Uterus (tissue), 4 donors: ENCODE results near the gene RPS16. TPM values are rescaled to one million over a fixed set of nuclear protein-coding genes. Genes with fewer than 3 reads are reported as not detected.

ENCODE experiments used
- DNase-seq, 2 donors: peaks; one replicate each; pipeline ENCODE4 v3.0.0-alpha.2; 2019 to 2020
- H3K27ac ChIP-seq, 2 donors: fragments of 200-600 bp; sonication (generic); 1 replicate in 1 of 2; 2 replicates in 1 of 2; pipeline ENCODE4 v1.5.1; 2016 to 2018
- H3K27me3 ChIP-seq, 2 donors: fragments of 200-600 bp; sonication (generic); one replicate each; pipeline ENCODE4 v1.5.1; 2018 to 2019; ENCODE audit warnings: control low read depth in 1 of 2
- H3K36me3 ChIP-seq, 2 donors: fragments of 200-600 bp; sonication (generic); one replicate each; pipeline ENCODE4 v1.5.1; 2019; ENCODE audit warnings: control low read depth in 1 of 2
- H3K4me1 ChIP-seq, 2 donors: fragments of 200-600 bp; sonication (generic); one replicate each; pipeline ENCODE4 v1.5.1; 2018 to 2019; ENCODE audit warnings: control low read depth in 1 of 2
- H3K4me3 ChIP-seq, 2 donors: fragments of 200-600 bp; sonication (generic); 1 replicate in 1 of 2; 2 replicates in 1 of 2; pipeline ENCODE4 v1.5.1; 2018 to 2019; ENCODE audit warnings: mild to moderate bottlenecking in 1 of 2
- H3K9me3 ChIP-seq, 2 donors: fragments of 200-600 bp; sonication (generic); one replicate each; pipeline ENCODE4 v1.5.1; 2019; ENCODE audit warnings: control low read depth in 1 of 2
- POLR2A ChIP-seq, 2 donors: fragments of 450-650 bp; IDR thresholded peaks; one replicate each; pipeline ENCODE4 v1.6.1; 2016; ENCODE audit warnings: antibody characterized with exemption in 2 of 2, mild to moderate bottlenecking in 1 of 2, moderate library complexity in 1 of 2
- intact Hi-C: fragments of 100-400 bp; cut with DNase I; formaldehyde crosslinking; loops from one replicate; pipeline ENCODE4 v1.15.1; 2023; ENCODE audit warnings: low total_unique reads
- total RNA-seq, 4 donors: library from RNA; depleted of rRNA in 3 of 4; stranded (reverse); fragments of >200 nt in 3 of 4; gene quantifications; one replicate each; pipeline versions ENCODE4 v1.1.0 to v1.2.4, GENCODE V29; 2014 to 2023
- TF ChIP-seq, protein P1 (sequence below), 4 experiments: fragments of 200-600 bp in 2 of 4; fragments of 450-650 bp in 2 of 4; sonication (generic) in 2 of 4; IDR thresholded peaks; one replicate each; pipeline ENCODE4 v1.5.1; 2016 to 2019; ENCODE audit warnings: antibody characterized with exemption in 4 of 4, mild to moderate bottlenecking in 2 of 4, moderate library complexity in 1 of 4
- donor health status: DM: yes; HTN: yes; CAD: no.

RPS16 gene
- total RNA-seq, 4 donors from 2014 or later: 50.5 to 6,434 (median 2,757) TPM

DNA sequence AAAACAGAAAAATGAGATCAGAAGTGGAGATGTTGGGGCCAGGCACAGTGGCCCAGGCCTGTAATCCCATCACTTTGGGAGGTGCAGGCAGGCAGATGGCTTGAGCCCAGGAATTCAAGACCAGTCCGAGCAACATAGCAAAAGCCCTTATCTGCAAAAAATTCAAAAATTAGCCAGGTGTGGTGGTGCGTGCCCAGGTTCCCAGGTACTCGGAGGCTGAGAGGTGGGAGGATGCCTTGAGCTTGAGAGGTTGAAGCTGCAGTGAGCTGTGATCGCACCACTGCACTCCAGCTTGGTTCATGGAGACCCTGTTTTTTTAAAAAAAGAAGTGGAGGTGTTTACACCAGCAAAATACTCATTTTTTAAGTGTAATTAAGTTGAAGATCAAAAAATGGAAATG lies 35.7 kb downstream of the RPS16 start:
- intact Hi-C loops: no loop called here
- no peaks in the 10 kb centered on the region for H3K9me3 ChIP-seq
- DNase-seq: no peak
- no peaks in the 10 kb centered on the region for H3K27me3 ChIP-seq
- TF ChIP-seq, protein P1, sequence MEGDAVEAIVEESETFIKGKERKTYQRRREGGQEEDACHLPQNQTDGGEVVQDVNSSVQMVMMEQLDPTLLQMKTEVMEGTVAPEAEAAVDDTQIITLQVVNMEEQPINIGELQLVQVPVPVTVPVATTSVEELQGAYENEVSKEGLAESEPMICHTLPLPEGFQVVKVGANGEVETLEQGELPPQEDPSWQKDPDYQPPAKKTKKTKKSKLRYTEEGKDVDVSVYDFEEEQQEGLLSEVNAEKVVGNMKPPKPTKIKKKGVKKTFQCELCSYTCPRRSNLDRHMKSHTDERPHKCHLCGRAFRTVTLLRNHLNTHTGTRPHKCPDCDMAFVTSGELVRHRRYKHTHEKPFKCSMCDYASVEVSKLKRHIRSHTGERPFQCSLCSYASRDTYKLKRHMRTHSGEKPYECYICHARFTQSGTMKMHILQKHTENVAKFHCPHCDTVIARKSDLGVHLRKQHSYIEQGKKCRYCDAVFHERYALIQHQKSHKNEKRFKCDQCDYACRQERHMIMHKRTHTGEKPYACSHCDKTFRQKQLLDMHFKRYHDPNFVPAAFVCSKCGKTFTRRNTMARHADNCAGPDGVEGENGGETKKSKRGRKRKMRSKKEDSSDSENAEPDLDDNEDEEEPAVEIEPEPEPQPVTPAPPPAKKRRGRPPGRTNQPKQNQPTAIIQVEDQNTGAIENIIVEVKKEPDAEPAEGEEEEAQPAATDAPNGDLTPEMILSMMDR (IDR thresholded peaks at IDR 0.05): no peak
- no peak for TF ChIP-seq POLR2A (IDR thresholded peaks at IDR 0.05)
- H3K4me1 ChIP-seq: peaks cover 10 to 20% of the 10 kb centered on the region in 2 donors
- H3K27ac ChIP-seq: peak overlapping the region in 1 of 2 donors; percentile 99
- no peaks in the 10 kb centered on the region for H3K36me3 ChIP-seq
- H3K4me3 ChIP-seq: no peak overlapping the region

DNA sequence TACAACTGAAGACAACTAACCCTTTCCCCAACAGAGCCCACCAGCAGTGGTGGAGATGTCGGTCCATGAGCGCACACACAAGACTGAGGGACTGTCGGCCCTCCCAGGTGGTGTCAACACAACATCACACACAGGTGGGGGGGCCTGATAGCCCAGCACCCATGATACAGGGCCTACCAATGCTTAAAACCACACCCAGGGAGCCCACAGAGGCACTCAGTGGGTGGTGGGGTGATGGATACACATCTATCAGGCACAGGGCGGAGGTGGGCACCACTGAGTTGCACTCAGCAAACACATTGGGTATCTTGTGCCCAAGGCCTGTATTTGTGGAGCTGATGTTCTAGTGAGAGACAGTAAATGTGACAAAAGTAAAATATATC lies 36.1 kb downstream of the RPS16 start:
- H3K4me3 ChIP-seq: no peak overlapping the region
- H3K9me3 ChIP-seq: no peaks in the 10 kb centered on the region
- H3K27me3 ChIP-seq: no peaks in the 10 kb centered on the region
- peaks cover 7 to 20% of the 10 kb centered on the region in 2 donors for H3K4me1 ChIP-seq
- no peak for TF ChIP-seq POLR2A (IDR thresholded peaks at IDR 0.05)
- TF ChIP-seq, protein P1 (IDR thresholded peaks at IDR 0.05): no peak
- no peaks in the 10 kb centered on the region for H3K36me3 ChIP-seq
- no peak for DNase-seq
- intact Hi-C loops: no loop called here
- peak overlapping the region in 1 of 2 donors; percentile 99 for H3K27ac ChIP-seq

DNA sequence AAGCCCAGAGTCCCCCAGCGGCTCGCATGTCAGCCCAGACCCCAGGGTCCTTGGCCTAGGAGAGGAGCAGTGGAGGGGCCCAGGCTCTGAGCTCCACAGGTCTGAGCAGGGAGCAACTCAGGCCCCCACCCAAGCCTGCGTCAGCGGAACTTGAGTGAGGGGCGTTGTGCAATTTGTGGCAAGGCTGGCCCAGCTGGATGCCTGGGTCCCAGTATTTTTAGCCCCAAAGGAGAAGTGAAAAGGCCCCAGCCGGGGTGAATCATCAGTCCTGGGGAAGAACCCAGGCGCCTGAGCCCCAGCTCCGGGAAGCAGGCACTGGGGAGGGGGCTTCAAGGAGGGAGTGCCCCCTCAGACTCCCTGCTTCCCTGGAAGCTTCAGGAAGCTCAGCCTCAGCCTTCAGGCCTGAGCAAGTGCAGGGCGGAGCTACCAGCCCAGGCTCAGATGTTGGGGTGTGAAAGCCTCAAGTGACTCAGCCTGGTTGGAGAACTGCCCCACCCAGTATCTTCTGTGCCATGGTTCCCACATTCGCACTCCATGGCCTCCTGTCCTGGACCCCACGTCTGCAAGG lies 37.4 kb downstream of the RPS16 start:
- Histone ChIP-seq H3K4me3 (no peak overlapping the region), H3K9me3 (no peaks in the 10 kb centered on the region), H3K36me3 (no peaks in the 10 kb centered on the region), H3K27me3 (no peaks in the 10 kb centered on the region), H3K27ac (peak overlapping the region; percentile 86 to 93), H3K4me1 (peaks cover 7 to 20% of the 10 kb centered on the region in 2 donors)
- intact Hi-C loops: no loop called here
- TF ChIP-seq, protein P1 (IDR thresholded peaks at IDR 0.05): no peak
- no peak for TF ChIP-seq POLR2A (IDR thresholded peaks at IDR 0.05)
- DNase-seq: peak; percentile 60 to 70

DNA sequence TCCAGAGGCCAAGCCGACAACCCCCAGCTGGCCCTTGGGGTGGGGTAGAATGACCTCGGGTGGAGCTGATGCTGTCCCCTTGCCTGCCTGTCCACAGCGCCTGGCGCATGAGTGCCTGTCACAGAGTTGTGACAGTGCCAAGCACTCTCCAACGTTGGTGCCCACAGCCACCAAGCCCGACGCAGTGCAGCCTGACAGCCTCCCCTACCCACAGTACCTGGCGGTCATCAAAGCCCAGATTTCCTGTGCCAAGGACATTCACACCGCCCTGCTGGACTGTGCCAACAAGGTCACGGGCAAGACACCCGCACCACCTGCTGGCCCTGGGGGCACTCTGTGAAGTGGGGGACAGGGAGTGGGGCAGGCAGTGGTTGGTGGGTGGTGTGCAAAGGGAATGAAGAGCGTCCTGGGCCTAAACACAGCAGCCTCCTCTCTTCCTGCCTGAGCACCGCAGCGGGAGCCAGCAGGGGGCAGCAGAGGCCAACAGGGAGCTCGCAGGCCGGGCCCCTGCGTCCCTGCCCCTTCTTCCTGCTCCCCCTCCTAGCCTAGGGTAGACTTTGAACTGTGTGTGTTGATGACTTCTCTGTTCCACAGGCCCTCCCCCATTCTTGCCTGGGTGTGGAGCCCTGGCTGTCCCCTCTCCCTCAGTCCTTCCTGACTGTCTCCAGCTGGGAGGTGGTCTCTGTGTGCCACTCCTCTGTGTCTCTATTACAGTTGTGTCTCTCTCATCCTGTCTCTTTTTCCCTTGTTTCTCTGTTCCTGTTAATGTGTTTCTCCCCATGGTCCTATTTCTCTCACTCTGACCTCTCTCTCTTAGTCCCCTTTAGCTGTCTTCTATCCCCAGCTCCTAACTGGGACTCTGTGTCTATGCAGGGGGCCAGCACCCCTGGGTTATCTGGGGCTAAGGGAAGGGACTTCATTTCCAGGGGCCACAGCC lies 38.1 kb downstream of the RPS16 start:
- Histone ChIP-seq H3K36me3 (no peaks in the 10 kb centered on the region), H3K9me3 (no peaks in the 10 kb centered on the region), H3K4me3 (no peak overlapping the region), H3K27ac (peak overlapping the region; percentile 86 to 93), H3K4me1 (peaks cover 7 to 20% of the 10 kb centered on the region in 2 donors), H3K27me3 (no peaks in the 10 kb centered on the region)
- intact Hi-C loops: no loop called here
- DNase-seq: peak; percentile 90
- TF ChIP-seq, protein P1 (IDR thresholded peaks at IDR 0.05): peak; percentile 97 to 99 (median 99)
- peak in 1 of 2 donors; percentile 27 for TF ChIP-seq POLR2A (IDR thresholded peaks at IDR 0.05)
